SJCRH30 (cell line): Measurements from ENCODE around the gene NOVA2. TPM values are rescaled to one million over a fixed set of nuclear protein-coding genes. Genes with fewer than 3 reads are reported as not detected.
A peak's percentile ranks its signal among the peaks of the same experiment; 100 is the strongest.

Experiments used
- DNase-seq, 2 experiments: peaks; one replicate each; pipeline ENCODE4 v3.0.0-alpha.2; 2015 to 2020
- H3K27ac ChIP-seq: fragments of 250-450 bp; sonication (Bioruptor Pico); 2 replicates; pipeline ENCODE4 v1.5.1; 2020; ENCODE audit warnings: mild to moderate bottlenecking, moderate library complexity
- H3K27me3 ChIP-seq: fragments of 250-450 bp; sonication (Bioruptor Pico); 2 replicates; pipeline ENCODE4 v1.5.1; 2020; ENCODE audit warnings: mild to moderate bottlenecking, moderate library complexity
- H3K36me3 ChIP-seq: fragments of 250-450 bp; sonication (Bioruptor Pico); 2 replicates; pipeline ENCODE4 v1.5.1; 2020; ENCODE audit warnings: mild to moderate bottlenecking, moderate library complexity
- H3K4me1 ChIP-seq: fragments of 250-450 bp; sonication (Bioruptor Pico); 2 replicates; pipeline ENCODE4 v1.5.1; 2020; ENCODE audit warnings: mild to moderate bottlenecking, moderate library complexity
- H3K4me3 ChIP-seq: fragments of 250-450 bp; sonication (Bioruptor Pico); 2 replicates; pipeline ENCODE4 v1.5.1; 2020; ENCODE audit warnings: mild to moderate bottlenecking, moderate library complexity
- H3K9me3 ChIP-seq: fragments of 250-450 bp; sonication (Bioruptor Pico); replicated peaks from 2 replicates; pipeline ENCODE4 v1.5.1; 2020; ENCODE audit warnings: mild to moderate bottlenecking, moderate library complexity
- total RNA-seq: library from RNA; depleted of rRNA; stranded (reverse); fragments of >200 nt; shearing (Covaris generic); gene quantifications from 2 replicates; pipeline ENCODE4 v1.2.3, GENCODE V29; 2014

NOVA2 gene
- total RNA-seq, 1 experiment from 2014 or later = 0.02 TPM

- DNase-seq = no peak
- no peak overlapping the region for H3K27ac ChIP-seq
- no peak overlapping the region for H3K4me3 ChIP-seq
- no peaks in the 10 kb centered on the region for H3K9me3 ChIP-seq
- peaks cover 3% of the 10 kb centered on the region; the same call in 1 of the 2 replicates for H3K27me3 ChIP-seq
- no peaks in the 10 kb centered on the region for H3K36me3 ChIP-seq
- no peaks in the 10 kb centered on the region for H3K4me1 ChIP-seq
Measured at GRCh38 chr19:45931055-45931454, 42.6 kb downstream of the NOVA2 start.

DNA sequence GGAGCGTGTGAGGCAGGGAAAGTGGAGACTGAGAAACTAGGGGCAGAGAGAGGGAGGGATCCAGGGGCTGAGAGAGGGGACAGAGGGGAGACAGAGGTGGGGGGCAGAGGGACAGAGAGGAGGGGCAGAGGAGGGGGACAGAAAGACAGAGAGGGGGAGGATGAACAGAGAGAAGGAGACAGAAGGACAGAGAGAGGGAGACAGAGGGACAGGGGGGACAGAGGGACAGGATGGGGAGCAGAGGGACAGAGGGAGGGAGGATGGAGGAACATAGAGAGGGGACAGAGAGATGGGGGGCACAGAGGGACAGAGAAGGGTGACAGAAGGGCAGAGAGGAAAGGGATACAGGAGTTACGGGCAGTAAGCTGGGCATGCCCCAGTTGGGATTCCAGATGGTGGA lies 44.4 kb downstream of the NOVA2 start:
- Histone ChIP-seq H3K4me3 (no peak overlapping the region), H3K27ac (no peak overlapping the region), H3K36me3 (no peaks in the 10 kb centered on the region), H3K27me3 (peaks cover 3% of the 10 kb centered on the region; the same call in 1 of the 2 replicates), H3K4me1 (no peaks in the 10 kb centered on the region), H3K9me3 (no peaks in the 10 kb centered on the region)
- no peak for DNase-seq

DNA sequence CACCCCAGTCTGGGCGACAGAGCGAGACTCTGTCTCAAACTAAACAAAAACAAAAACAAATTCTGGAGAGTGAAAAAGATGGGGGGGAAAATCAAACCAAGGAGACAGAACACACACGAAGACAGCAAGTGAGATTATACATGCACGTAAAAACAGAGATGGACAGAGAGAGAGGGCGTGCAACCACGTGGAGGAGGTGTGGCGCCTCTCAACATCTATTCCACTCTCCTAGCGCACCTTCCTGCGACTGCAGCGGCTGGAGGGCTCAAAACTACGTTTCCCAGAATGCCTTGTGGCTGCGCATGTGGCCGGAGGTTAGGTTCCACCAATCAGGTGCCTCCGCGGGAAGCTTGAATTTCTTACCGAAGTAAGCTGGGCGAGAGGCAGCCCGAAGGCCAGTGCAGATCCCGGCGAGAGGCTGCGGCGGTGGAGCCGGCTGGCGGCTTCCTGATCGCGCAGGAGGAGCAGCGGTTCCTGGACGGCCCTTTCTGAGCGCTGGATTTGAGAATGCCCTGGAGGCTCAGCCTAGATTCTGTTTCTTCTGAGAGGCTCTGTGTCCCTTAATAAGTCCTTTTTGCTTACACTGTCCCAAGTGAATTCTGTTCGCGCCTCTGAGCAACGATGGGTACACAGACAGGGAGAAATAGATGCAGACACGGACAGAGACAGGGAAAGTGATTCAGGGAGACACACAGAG lies 46.0 kb downstream of the NOVA2 start:
- H3K9me3 ChIP-seq = no peaks in the 10 kb centered on the region
- H3K27ac ChIP-seq = peak overlapping the region; percentile 19

DNA sequence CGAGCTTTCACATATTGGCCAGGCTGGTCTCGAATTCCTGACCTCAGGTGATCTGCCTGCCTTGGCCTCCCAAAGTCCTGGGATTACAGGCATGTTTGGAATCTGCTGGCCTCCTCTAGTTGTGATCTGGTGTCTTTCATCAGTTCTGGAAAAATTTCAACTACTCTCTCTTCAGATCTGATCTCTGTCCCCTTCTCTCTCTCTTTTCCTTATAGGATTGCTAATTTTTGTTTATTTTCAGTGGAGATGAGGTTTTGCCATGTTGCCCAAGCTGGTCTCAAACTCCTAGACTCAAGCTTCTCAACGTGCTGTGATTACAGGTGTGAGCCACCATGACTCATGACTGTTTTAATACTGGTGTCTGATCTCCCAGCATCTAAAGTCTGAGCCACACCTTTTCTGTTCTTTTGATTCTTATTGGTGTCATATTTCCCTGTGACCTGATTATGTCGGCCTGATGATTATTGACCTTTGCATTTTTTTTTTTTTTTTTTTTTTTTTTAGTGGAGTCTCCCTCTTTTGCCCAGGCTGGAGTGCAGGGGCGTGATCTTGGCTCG lies 48.7 kb downstream of the NOVA2 start:
- no peak for DNase-seq
- Histone ChIP-seq H3K9me3 (no peaks in the 10 kb centered on the region), H3K36me3 (no peaks in the 10 kb centered on the region), H3K4me3 (no peak overlapping the region), H3K27ac (no peak overlapping the region), H3K4me1 (peaks cover 4% of the 10 kb centered on the region; the same call in 1 of the 2 replicates), H3K27me3 (no peaks in the 10 kb centered on the region)

More for the DNA sequence above, 46.0 kb downstream of the NOVA2 start:
- peak; percentile 92 to 93 for DNase-seq
- H3K27me3 ChIP-seq = no peaks in the 10 kb centered on the region; the same call in 1 of the 2 replicates
- peak overlapping the region; percentile 52 for H3K4me3 ChIP-seq
- no peaks in the 10 kb centered on the region for H3K36me3 ChIP-seq
- no peaks in the 10 kb centered on the region for H3K4me1 ChIP-seq

GRCh38 chr19:45922281-45922680 lies 51.4 kb downstream of the NOVA2 start:
- no peaks in the 10 kb centered on the region for H3K27me3 ChIP-seq
- no peaks in the 10 kb centered on the region for H3K36me3 ChIP-seq
- peaks cover 7% of the 10 kb centered on the region for H3K4me1 ChIP-seq
- no peaks in the 10 kb centered on the region for H3K9me3 ChIP-seq
- peak in 1 of 2 experiments; percentile 33 for DNase-seq
- no peak overlapping the region for H3K4me3 ChIP-seq
- no peak overlapping the region for H3K27ac ChIP-seq

DNA sequence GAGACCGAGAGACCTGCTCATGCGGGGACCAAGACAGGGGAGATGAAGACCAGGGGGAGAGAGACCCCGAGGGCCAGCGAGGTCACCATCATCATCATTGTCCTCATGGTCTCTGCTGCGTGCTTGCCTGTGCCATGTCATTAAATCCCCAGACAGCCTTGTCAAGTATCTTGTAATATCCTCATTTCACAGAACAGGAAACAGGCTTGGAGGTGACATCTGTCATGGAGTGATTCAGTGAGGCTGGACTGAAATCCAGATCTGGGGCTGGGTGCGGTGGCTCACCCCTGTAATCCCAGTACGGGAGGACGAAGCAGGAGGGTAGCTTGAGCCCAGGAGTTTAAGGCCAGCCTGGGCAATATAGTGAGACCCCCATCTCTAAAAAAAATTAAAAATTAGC lies 53.2 kb downstream of the NOVA2 start:
- Histone ChIP-seq H3K4me3 (peak overlapping the region; percentile 24), H3K27me3 (no peaks in the 10 kb centered on the region), H3K36me3 (no peaks in the 10 kb centered on the region), H3K9me3 (no peaks in the 10 kb centered on the region), H3K27ac (peak overlapping the region; percentile 12; the same call in 1 of the 2 replicates), H3K4me1 (peaks cover 7% of the 10 kb centered on the region)
- no peak for DNase-seq

DNA sequence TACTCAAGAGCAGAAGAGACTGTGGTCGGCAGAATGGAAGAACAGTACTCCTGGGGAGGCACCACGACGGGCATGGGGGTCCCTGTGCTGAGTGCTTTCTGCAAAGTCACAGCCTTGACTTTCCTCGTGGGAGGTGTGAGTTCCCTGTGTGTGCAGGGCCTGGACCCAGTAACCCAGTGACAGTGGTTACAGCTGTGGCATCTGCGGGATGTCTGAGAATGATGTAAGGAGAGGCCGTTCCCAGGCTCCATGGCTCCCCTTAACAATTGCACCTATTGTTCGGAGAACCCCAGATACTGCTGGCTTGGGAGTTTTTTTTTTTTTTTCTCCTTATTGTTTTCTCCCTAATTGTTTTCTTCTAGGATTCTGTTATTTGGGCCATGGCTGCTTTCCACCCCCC lies 54.0 kb downstream of the NOVA2 start:
- peak; percentile 60 to 79 for DNase-seq
- Histone ChIP-seq H3K27ac (no peak overlapping the region), H3K9me3 (no peaks in the 10 kb centered on the region), H3K4me1 (peaks cover 7% of the 10 kb centered on the region), H3K27me3 (no peaks in the 10 kb centered on the region), H3K36me3 (no peaks in the 10 kb centered on the region), H3K4me3 (peak overlapping the region; percentile 24)

- peaks cover 7% of the 10 kb centered on the region for H3K4me1 ChIP-seq
- no peaks in the 10 kb centered on the region for H3K27me3 ChIP-seq
- H3K36me3 ChIP-seq = no peaks in the 10 kb centered on the region
- no peak for DNase-seq
- H3K4me3 ChIP-seq = no peak overlapping the region
- no peaks in the 10 kb centered on the region for H3K9me3 ChIP-seq
- H3K27ac ChIP-seq = no peak overlapping the region
Measured at GRCh38 chr19:45918721-45919120, 54.9 kb downstream of the NOVA2 start.

- H3K4me3 ChIP-seq = no peak overlapping the region
- H3K4me1 ChIP-seq = peaks cover 7% of the 10 kb centered on the region
- H3K27ac ChIP-seq = no peak overlapping the region
- H3K9me3 ChIP-seq = no peaks in the 10 kb centered on the region
- no peaks in the 10 kb centered on the region for H3K36me3 ChIP-seq
- DNase-seq = no peak
- H3K27me3 ChIP-seq = no peaks in the 10 kb centered on the region
Measured at GRCh38 chr19:45917421-45918091, 56.1 kb downstream of the NOVA2 start.

DNA sequence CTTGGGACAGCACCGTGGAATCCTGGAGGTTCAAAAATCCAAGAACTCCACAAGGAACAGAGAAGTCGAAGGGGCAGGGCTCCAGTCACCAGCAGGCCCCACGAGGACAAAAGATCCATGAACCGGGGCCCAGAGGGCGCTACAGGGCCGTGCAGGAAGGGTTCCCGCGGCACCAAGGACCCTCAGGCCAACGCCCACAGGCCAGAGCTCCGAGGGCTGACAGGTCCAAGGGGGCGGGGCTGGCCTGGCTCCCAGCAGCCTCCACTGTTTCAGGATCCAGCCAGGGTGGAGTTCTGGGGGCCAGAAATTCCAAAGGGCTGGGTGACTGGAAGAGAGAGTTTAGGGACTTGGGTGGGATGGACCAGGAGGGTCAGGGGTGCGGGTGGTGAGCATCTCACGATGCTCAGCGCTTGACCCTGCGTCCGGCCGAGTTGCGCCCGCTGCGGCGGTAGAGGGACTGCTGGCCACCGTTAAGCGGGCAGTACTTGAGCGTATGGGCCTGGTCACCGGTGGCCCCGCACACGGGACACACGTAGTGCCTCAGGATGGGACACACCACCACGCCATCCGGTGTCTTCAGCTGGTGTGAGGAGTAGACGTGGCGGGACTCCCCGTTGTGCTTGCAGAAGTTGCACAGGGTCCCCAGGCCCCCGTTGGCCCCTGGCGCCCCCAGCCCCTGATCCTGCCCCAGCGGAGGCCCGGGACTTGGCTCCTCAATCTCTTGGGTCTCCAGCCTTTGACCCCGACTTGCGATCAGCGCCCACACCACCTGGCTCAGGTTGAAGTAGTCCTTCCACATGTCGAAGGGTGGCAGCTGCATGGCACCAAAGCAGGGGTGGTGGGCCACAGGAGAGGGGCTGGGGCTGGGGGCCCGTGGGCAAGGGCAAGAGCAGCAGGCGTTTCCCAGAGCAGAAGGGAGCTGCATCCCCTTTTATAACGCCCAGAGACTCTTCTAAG lies 59.5 kb downstream of the NOVA2 start, which contains the start of gene NANOS2:
Gene NANOS2, minus strand, starts transcription at position 905 of the 957 bp plus-strand sequence. Its CDS starts 85 bp downstream, at position 820.
- Histone ChIP-seq H3K4me3 (no peak within 1 kb of the TSS), H3K36me3 (no peaks in the 10 kb centered on the region), H3K27ac (no peak within 1 kb of the TSS), H3K9me3 (no peaks in the 10 kb centered on the region), H3K4me1 (no peaks in the 10 kb centered on the region), H3K27me3 (0 out of 2 replicates have a peak, but pooled peaks cover 4% of the 10 kb centered on the region)
- DNase-seq = peak in 1 of 2 experiments; percentile 19

GRCh38 chr19:45911291-45911690 lies 62.4 kb downstream of the NOVA2 start:
- Histone ChIP-seq H3K27ac (no peak overlapping the region), H3K27me3 (0 out of 2 replicates have a peak, but pooled peaks cover 4% of the 10 kb centered on the region), H3K4me1 (no peaks in the 10 kb centered on the region), H3K4me3 (no peak overlapping the region), H3K36me3 (no peaks in the 10 kb centered on the region), H3K9me3 (no peaks in the 10 kb centered on the region)
- no peak for DNase-seq

GRCh38 chr19:45908956-45909355 lies 64.7 kb downstream of the NOVA2 start:
- no peak for DNase-seq
- Histone ChIP-seq H3K36me3 (no peaks in the 10 kb centered on the region), H3K9me3 (no peaks in the 10 kb centered on the region), H3K4me1 (no peaks in the 10 kb centered on the region), H3K27me3 (0 out of 2 replicates have a peak, but pooled peaks cover 4% of the 10 kb centered on the region), H3K4me3 (no peak overlapping the region), H3K27ac (no peak overlapping the region)

DNA sequence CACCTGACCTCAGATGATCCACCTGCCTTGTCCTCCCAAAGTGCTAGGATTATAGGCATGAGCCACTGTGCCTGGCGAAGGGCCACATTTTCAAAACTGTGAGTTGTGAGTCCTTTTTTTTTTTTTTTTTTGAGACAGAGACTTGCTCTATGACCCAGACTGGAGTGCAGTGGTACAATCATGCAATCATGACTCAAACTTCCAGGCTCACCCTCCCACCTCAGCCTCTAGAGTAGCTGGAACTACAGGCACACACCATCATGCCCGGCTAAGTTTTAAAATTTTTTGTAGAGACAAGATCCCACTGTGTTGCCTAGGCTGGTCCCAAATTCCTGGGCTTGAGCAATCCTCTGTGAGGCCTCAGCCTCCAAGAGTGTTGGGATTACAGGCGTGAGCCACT lies 67.4 kb downstream of the NOVA2 start:
- Histone ChIP-seq H3K36me3 (no peaks in the 10 kb centered on the region), H3K4me3 (no peak overlapping the region), H3K27me3 (no peaks in the 10 kb centered on the region), H3K9me3 (no peaks in the 10 kb centered on the region), H3K4me1 (peaks cover 3% of the 10 kb centered on the region; the same call in 1 of the 2 replicates), H3K27ac (no peak overlapping the region)
- no peak for DNase-seq

DNA sequence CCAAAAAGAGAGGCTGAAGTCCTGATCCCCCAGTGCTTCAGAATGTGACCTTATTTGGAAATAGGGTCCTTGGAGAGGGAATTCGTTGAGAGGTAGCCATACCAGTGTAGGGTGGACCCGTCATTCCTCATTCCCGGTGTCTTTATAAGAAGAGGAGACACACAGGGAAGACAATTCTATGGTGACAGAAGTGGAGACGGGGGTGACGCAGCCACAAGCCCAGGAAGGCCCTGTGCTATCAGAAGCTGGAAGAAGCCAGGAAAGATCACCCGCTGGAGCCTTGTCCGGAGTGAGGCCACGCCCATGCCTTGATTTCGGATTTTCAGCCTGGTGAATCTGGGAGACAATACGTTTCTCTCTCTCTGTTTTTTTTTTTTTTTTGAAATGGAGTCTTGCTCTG lies 68.7 kb downstream of the NOVA2 start:
- Histone ChIP-seq H3K36me3 (no peaks in the 10 kb centered on the region), H3K9me3 (no peaks in the 10 kb centered on the region), H3K4me3 (no peak overlapping the region), H3K27me3 (no peaks in the 10 kb centered on the region), H3K27ac (no peak overlapping the region), H3K4me1 (peaks cover 3% of the 10 kb centered on the region; the same call in 1 of the 2 replicates)
- no peak for DNase-seq
